HG02981 (cell line): ENCODE data around the gene ZNF668.
"Not testable (repeated sequence)": the region's sequence is repeated elsewhere in the genome, so short reads cannot be mapped to it uniquely, and the experiment has no call there.

ENCODE experiments used
- ATAC-seq: cut with Tn5 transposase; IDR thresholded peaks from one replicate; pipeline ENCODE4 v1.9.1; 2021; ENCODE audit warnings: mild to moderate bottlenecking, moderate library complexity; ENCODE audit not compliant: unreplicated experiment

Gene ZNF668

GRCh38 chr16:31100876-31101641 is 27.0 kb upstream of the ZNF668 start:
- not testable (repeated sequence) for ATAC-seq

GRCh38 chr16:31099860-31100638 is 26.0 kb upstream of the ZNF668 start:
- no peak for ATAC-seq

GRCh38 chr16:31094424-31095120 is 20.5 kb upstream of the ZNF668 start, which contains the start of gene VKORC1:
Gene VKORC1 (minus strand): TSS chr16:31094797. CDS start chr16:31094729, 68 bp downstream.
- ATAC-seq = peak; percentile 81

GRCh38 chr16:31094088-31094423 is 20.0 kb upstream of the ZNF668 start:
- no peak for ATAC-seq

GRCh38 chr16:31093132-31093703 is 19.2 kb upstream of the ZNF668 start:
- no peak for ATAC-seq

GRCh38 chr16:31092330-31092729 is 18.3 kb upstream of the ZNF668 start:
- no peak for ATAC-seq

DNA sequence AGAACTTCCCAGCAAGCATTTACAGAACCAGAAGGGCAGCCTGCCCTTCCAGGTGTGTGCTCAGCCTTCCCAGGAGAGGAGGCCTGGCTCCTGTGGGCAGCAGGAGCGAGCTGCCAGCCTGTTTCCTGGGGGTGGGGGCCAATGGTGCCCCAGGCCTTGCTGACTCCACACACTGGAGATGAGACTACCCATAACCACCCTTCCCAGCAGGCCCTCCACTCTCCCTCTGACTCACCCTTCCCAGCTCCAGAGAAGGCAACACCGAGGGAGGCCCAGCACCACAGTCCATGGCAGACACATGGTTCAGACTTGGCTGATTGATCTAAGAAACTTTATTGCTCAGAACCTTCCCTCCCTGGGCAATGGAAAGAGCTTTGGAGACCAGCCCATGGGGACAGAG is 16.5 kb upstream of the ZNF668 start:
- no peak for ATAC-seq

DNA sequence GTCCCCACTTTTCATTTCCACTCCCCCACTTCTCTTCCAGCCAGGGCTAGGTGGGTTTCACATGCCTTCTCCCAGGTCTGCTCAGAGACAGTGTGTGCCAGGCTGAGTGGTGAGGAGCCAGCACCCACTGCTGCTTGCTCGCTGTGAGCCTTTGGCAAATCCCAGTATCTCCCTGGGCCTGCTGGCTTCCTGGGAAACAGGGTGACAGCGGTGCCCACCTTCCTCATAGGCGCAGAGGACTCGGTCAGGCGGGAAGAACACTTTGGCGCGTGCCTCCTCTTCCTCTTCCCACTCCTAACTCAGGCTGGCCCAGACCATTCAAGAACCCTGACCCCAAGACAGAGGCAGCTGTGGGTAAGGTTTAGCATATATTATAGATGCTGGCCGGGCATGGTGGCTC is 15.2 kb upstream of the ZNF668 start:
- ATAC-seq = no peak

GRCh38 chr16:31088459-31089183 is 14.6 kb upstream of the ZNF668 start, which contains the start of gene PRSS53:
Gene PRSS53 (minus strand): TSS chr16:31088943. CDS start chr16:31088809, 134 bp downstream.
- ATAC-seq = no peak

DNA sequence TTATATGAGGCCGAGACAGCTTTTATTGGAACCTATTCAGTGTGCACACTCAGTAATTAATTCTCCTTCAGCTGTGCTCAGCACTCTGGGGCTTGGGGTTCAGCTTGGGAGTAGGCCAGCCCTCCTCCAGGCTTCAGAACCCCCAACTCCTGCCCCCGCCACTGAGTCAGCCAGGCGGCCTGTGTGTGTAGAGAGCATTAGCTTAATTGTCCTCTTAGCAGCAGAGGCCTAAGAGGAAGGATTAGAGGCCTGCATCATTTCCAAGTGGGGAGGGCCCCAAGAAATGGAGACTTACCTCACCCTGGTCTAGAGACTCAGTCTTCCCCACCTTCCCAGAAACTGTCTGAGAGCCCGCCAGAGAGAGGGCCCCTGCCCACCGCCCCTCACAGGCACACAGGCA is 13.9 kb upstream of the ZNF668 start:
- ATAC-seq = no peak

DNA sequence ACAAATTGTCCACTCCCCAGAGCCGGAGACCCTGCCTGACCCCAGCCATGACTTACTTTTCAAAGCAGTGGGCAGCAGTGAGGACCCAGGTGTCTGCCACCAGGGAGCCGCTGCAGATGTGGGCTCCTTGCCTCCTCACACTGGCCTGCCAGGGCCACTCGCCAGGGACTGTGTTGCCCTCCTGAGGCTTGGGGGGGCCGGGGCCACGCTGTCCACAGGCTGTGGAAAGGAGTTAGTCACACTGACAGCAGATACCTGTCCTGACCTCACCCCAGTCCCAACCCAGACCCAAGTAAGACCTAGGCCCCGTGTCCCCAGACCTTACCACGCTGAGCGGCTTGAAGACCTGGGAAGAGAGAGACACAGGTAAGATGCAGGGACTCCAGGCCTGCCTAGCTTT is 13.4 kb upstream of the ZNF668 start:
- ATAC-seq = no peak

- no peak for ATAC-seq
Measured at GRCh38 chr16:31086629-31086906, 12.5 kb upstream of the ZNF668 start.

- ATAC-seq = no peak
Measured at GRCh38 chr16:31085873-31086628, 12.0 kb upstream of the ZNF668 start.

DNA sequence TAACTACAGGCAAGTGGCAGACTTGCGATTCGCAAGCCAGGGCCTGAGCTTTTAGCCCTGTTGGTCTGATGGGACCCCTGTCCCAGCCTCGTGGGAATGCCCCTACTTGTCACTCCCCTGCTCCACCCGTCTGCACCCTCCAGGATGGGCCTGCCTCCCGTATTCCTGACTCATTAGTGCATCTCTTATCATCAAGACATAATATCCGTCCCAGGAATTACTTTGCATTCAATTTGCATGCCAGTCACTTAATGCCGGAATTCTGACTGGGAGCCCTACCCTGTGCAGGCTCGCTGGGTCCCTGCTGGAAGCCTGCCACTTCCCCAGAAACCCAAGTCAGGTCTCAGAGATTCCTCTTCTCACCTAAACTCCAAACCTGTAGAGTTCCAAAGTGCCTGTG is 11.4 kb upstream of the ZNF668 start:
- ATAC-seq = no peak

GRCh38 chr16:31084584-31085302 is 10.7 kb upstream of the ZNF668 start:
- no peak for ATAC-seq

GRCh38 chr16:31083981-31084380 is 9.9 kb upstream of the ZNF668 start:
- ATAC-seq = no peak

DNA sequence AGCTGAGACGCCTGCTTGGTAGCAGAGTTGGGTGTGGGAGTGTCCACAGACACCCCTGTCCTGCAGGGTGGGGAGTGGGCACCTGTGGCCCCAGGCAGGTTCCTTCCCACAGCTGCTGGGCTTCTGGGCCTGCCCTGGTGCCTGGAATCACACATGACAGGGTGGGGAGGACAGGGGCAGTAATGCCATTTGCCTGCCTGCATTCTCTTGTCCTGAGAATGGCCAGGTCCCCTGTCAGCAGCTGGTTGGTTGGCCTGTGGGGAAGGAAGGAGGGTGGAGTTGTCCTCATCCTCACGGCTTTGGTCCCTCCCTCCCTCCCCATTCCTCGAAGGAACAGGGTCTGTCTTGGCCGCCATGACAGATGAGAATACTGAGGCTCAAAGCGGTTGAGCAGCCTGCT is 9.5 kb upstream of the ZNF668 start:
- no peak for ATAC-seq

DNA sequence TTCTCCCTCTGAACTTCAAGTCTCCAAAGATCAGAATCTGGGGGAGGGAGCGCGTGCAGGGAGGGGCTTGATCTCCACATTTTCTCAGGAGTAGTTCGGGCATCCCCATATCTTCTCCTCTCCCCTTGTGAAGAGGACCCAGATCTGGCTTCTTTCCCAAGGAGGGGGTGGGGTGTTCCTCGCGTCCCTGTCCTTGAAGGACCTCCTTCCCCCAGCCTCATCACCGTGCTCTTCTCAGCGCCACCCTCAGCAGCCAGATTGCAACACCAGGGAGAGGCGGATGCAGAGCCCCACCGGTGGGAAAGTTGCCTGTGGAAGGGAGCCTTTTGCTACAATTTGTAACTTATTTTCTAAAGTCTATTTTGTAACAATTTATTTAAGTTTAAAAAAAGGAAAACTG is 9.0 kb upstream of the ZNF668 start:
- no peak for ATAC-seq

GRCh38 chr16:31082368-31083045 is 8.5 kb upstream of the ZNF668 start:
- ATAC-seq = no peak
